SK-N-MC (cell line): ENCODE data around the gene TNFAIP2.

Experiments
- EZH2 ChIP-seq: fragments of 200-600 bp; sonication (generic); IDR thresholded peaks from one replicate; pipeline ENCODE4 v1.6.1; 2017; ENCODE audit warnings: antibody characterized with exemption
- POLR2AphosphoS5 ChIP-seq: IDR thresholded peaks from 2 replicates; pipeline ENCODE4 v1.6.1; 2012; ENCODE audit warnings: mild to moderate bottlenecking, low read depth, low read length, borderline replicate concordance

- TF ChIP-seq EZH2 = no peak
- TF ChIP-seq POLR2AphosphoS5 = no peak
Observed at GRCh38 chr14:103177376-103177775, 54.1 kb downstream of the TNFAIP2 start.
